Measurements from ENCODE around the gene CNTNAP2. TPM values are rescaled to one million over a fixed set of nuclear protein-coding genes. Genes with fewer than 3 reads are reported as not detected.

Gene CNTNAP2
- total RNA-seq, 2 donors from 2014 or later: 4.4 to 8.5 TPM

DNA sequence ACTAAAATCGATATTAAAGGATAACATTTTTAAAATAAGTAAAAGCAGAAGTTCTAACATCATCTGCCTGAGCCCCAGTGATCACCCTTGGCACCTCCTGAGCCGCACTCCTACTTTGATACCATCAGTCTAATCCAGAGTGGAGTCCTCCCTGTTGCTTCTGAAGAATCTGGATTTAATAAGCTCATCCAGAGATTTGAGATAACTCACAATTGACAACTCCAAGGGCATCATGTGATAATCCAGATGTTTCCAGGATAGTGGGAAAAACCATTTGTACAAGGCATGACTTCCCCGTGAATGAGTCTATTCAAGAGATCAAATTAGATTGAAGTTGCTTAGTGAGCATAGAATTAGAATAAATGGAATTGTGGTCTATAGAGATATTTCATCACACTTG is 1998.2 kb downstream of the CNTNAP2 start:
- H3K4me1 ChIP-seq: no peaks in the 10 kb centered on the region
- no peak for TF ChIP-seq CTCF (IDR thresholded peaks at IDR 0.05)
- H3K4me3 ChIP-seq: no peak overlapping the region
- H3K27me3 ChIP-seq: no peaks in the 10 kb centered on the region
- H3K27ac ChIP-seq: no peak overlapping the region
- intact Hi-C loops (cut with DNase I): no loop called here
- no peak overlapping the region for H3K9ac ChIP-seq (ENCODE audit: low read depth in 2 of 2, low read length in 2 of 2)
- no peaks in the 10 kb centered on the region for H3K36me3 ChIP-seq
- no peak for DNase-seq
- H3K9me3 ChIP-seq: no peaks in the 10 kb centered on the region

GRCh38 chr7:148115308-148115707 is 1998.7 kb downstream of the CNTNAP2 start:
- H3K36me3 ChIP-seq: no peaks in the 10 kb centered on the region
- H3K9me3 ChIP-seq: no peaks in the 10 kb centered on the region
- no peaks in the 10 kb centered on the region for H3K27me3 ChIP-seq
- no peak for DNase-seq
- TF ChIP-seq CTCF (IDR thresholded peaks at IDR 0.05): no peak
- no peak overlapping the region for H3K9ac ChIP-seq (ENCODE audit: low read depth in 2 of 2, low read length in 2 of 2)
- no peaks in the 10 kb centered on the region for H3K4me1 ChIP-seq
- intact Hi-C loops (cut with DNase I): no loop called here
- H3K4me3 ChIP-seq: no peak overlapping the region
- no peak overlapping the region for H3K27ac ChIP-seq

DNA sequence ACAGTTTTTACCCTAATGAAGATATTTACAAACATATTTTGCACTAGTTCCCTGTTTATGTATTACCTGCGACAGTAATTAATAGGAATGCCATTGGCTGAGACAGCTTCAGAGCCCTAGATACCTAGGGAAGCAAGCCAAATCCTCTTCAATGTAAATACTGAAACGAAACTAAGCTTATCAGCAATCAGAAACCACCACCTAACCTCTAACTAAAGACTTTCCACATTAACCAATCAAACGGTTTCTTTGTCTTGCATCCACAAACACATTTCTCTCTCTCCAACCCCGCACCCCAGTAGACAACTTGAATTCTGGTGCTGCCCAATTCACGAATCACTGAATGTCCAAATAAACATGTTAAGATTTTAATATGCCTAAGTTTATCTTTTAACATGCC is 1999.6 kb downstream of the CNTNAP2 start:
- Histone ChIP-seq H3K4me1 (no peaks in the 10 kb centered on the region), H3K36me3 (no peaks in the 10 kb centered on the region), H3K27me3 (no peaks in the 10 kb centered on the region), H3K9me3 (no peaks in the 10 kb centered on the region), H3K9ac (ENCODE audit: low read depth in 2 of 2, low read length in 2 of 2) (no peak overlapping the region), H3K27ac (no peak overlapping the region), H3K4me3 (no peak overlapping the region)
- intact Hi-C loops (cut with DNase I): no loop called here
- no peak for DNase-seq
- TF ChIP-seq CTCF (IDR thresholded peaks at IDR 0.05): no peak

DNA sequence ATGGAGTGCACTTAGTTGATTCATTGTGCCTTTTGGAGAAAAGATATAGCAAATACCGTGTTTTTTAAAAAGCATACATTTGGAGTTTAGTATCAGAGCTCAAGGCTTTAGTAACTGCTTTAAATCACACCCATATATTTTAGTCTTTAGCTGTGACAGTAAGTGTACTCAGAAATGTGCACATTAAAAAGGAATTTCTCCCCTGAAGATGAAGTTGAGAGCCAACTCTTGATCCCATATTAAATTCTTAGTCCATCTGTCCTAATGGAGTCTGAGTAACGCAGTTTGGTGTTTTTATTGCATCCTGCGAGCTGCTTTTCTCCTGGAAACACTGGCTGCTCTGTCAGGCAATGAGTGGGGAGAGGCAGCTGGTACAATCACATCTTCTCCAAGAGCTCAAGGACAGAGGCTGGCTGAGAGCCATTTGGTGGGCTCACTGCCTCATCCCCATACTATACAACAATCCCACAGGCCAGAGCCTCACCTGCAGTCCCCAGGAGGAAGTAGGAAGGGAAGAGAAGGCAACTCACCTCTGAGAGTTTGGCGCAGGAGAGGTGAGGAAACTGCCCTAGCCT is 2000.3 kb downstream of the CNTNAP2 start:
- Histone ChIP-seq H3K4me1 (no peaks in the 10 kb centered on the region), H3K27me3 (no peaks in the 10 kb centered on the region), H3K4me3 (no peak overlapping the region), H3K36me3 (no peaks in the 10 kb centered on the region), H3K9ac (ENCODE audit: low read depth in 2 of 2, low read length in 2 of 2) (no peak overlapping the region), H3K9me3 (no peaks in the 10 kb centered on the region), H3K27ac (no peak overlapping the region)
- no peak for DNase-seq
- TF ChIP-seq CTCF (IDR thresholded peaks at IDR 0.05): no peak
- intact Hi-C loops (cut with DNase I): no loop called here

DNA sequence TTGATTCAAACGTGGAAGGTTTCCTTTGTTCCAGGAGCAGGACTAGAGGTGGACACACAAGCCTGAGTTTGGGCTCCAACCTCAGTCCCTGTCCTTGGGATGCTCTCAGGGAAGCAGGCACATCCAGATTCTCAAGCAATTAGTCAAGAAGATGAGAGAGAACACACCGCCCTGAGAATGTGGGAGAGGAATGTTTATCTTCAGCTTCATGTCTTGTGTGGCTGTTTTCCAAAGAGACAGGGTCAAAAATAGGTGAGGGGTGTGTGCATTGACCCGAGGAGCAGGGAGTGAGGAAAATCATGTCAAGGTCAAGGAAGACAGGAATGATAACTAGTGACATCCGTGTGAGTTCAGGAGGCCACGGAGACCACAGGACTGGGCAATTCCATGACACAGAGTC is 2001.8 kb downstream of the CNTNAP2 start:
- no peaks in the 10 kb centered on the region for H3K36me3 ChIP-seq
- H3K27ac ChIP-seq: no peak overlapping the region
- intact Hi-C loops (cut with DNase I): no loop called here
- no peak for DNase-seq
- no peak for TF ChIP-seq CTCF (IDR thresholded peaks at IDR 0.05)
- no peaks in the 10 kb centered on the region for H3K27me3 ChIP-seq
- no peaks in the 10 kb centered on the region for H3K4me1 ChIP-seq
- H3K4me3 ChIP-seq: no peak overlapping the region
- no peaks in the 10 kb centered on the region for H3K9me3 ChIP-seq
- H3K9ac ChIP-seq (ENCODE audit: low read depth in 2 of 2, low read length in 2 of 2): no peak overlapping the region
